K562 (cell line): ENCODE measurements around the gene MARVELD1. TPM values are rescaled to one million over a fixed set of nuclear protein-coding genes. Genes with fewer than 3 reads are reported as not detected.

Experiments used
- ATAC-seq: fragments of 200-7000 bp; cut with Tn5 transposase; 3 replicates; pipeline ENCODE4 v1.9.1; 2020; ENCODE audit warnings: moderate library complexity
- BruUV-seq: library from RNA; stranded (reverse); fragments of 400-500 nt; replicated peaks from 2 replicates; lab custom pipeline; 2021; lab: Mats Ljungman, UMichigan
- CTCF ChIA-PET: fragments of 300-600 bp; formaldehyde crosslinking; extraction: SDS; loops from one replicate; lab custom pipeline; 2021; ENCODE audit warnings: low intra/inter-chr PET ratio; lab: Yijun Ruan, JAX
- POLR2A ChIA-PET: fragments of 300-600, 350-650 bp; sonication (Branson Sonifier 250); formaldehyde crosslinking; extraction: SDS; loops from one replicate; lab custom pipeline; 2021; ENCODE audit warnings: antibody characterized with exemption, inconsistent platforms; lab: Yijun Ruan, JAX
- DNase-seq, 4 experiments: peaks; one replicate each; pipeline versions ENCODE4 v3.0.0 to v3.0.0-alpha.2; 2011 to 2018; ENCODE audit warnings: low spot score in 3 of 4, mixed read lengths in 3 of 4; ENCODE audit errors: extremely low read depth in 1 of 4
- FAIRE-seq: peaks from 2 replicates; lab custom pipeline; 2011; peaks lifted over from hg19 to GRCh38; lab: Jason Lieb, UNC
- H2AFZ ChIP-seq: 2 replicates; pipeline ENCODE4 v1.6.0; 2011; ENCODE audit warnings: low read depth, low read length, control low read depth, inconsistent platforms
- H3K27ac ChIP-seq: fragments of 200-600 bp; 3 replicates; pipeline ENCODE4 v1.8.0; 2011; ENCODE audit warnings: low read depth, mild to moderate bottlenecking, control low read depth, inconsistent platforms, low read length, moderate library complexity, mixed read lengths; ENCODE audit errors: extremely low read depth
- H3K27me3 ChIP-seq, 2 experiments: fragments of 300-600 bp in 1 of 2; 2 replicates in 1 of 2; 3 replicates in 1 of 2; pipeline versions ENCODE4 v1.6.0 to v1.8.0; 2011; ENCODE audit warnings: inconsistent platforms in 2 of 2, low read length in 2 of 2, mild to moderate bottlenecking in 1 of 2, mixed read lengths in 1 of 2, moderate library complexity in 1 of 2; ENCODE audit not compliant: control insufficient read depth in 2 of 2, insufficient read depth in 2 of 2
- H3K36me3 ChIP-seq: fragments of 300-600 bp; 3 replicates; pipeline ENCODE4 v1.8.0; 2011; ENCODE audit warnings: mild to moderate bottlenecking, low read length, inconsistent platforms; ENCODE audit not compliant: control insufficient read depth, insufficient read depth
- H3K4me1 ChIP-seq, 2 experiments: fragments of 200-600 bp in 1 of 2; replicated peaks in 1 of 2; 2 replicates in 1 of 2; 3 replicates in 1 of 2; pipeline versions ENCODE4 v1.5.1 to v1.8.0; 2011; ENCODE audit warnings: inconsistent platforms in 2 of 2, low read length in 2 of 2, mild to moderate bottlenecking in 1 of 2, mixed read lengths in 1 of 2, moderate library complexity in 1 of 2; ENCODE audit not compliant: control insufficient read depth in 2 of 2, insufficient read depth in 2 of 2
- H3K4me2 ChIP-seq: 2 replicates; pipeline ENCODE4 v1.6.1; 2011; ENCODE audit warnings: low read length, control low read depth, inconsistent platforms, mixed read lengths; ENCODE audit not compliant: insufficient read depth
- H3K4me3 ChIP-seq: fragments of 200-600 bp; sonication (generic), shearing (Covaris generic); 2 replicates; pipeline ENCODE4 v1.5.1; 2016; ENCODE audit warnings: control low read depth, inconsistent platforms
- H3K79me2 ChIP-seq: fragments of 200-600 bp; 3 replicates; pipeline ENCODE4 v1.8.0; 2011; ENCODE audit warnings: low read length, inconsistent platforms; ENCODE audit not compliant: control insufficient read depth, insufficient read depth
- H3K9ac ChIP-seq, 2 experiments: 2 replicates each; pipeline versions ENCODE4 v1.6.0 to v1.6.1; 2011; ENCODE audit warnings: low read depth in 2 of 2, low read length in 2 of 2, control low read depth in 1 of 2, inconsistent platforms in 1 of 2, mild to moderate bottlenecking in 1 of 2, mixed read lengths in 1 of 2; ENCODE audit not compliant: insufficient read depth in 1 of 2
- H3K9me1 ChIP-seq: one replicate; pipeline ENCODE4 v1.6.0; 2011; ENCODE audit warnings: inconsistent platforms, mild to moderate bottlenecking, low read length, moderate library complexity; ENCODE audit not compliant: control insufficient read depth, insufficient read depth
- H3K9me3 ChIP-seq: replicated peaks from 2 replicates; pipeline ENCODE4 v1.5.1; 2011; ENCODE audit warnings: low read depth, low read length, inconsistent platforms; ENCODE audit not compliant: control insufficient read depth, insufficient read depth
- H4K20me1 ChIP-seq: replicated peaks from 2 replicates; pipeline ENCODE4 v1.6.1; 2011; ENCODE audit warnings: low read length, inconsistent platforms, mixed read lengths; ENCODE audit not compliant: control insufficient read depth, insufficient read depth
- ARID2 ChIP-seq: fragments of 450-650 bp; IDR thresholded peaks from 2 replicates; pipeline ENCODE4 v1.6.1; 2017; ENCODE audit warnings: antibody characterized with exemption, mild to moderate bottlenecking
- ATF4 ChIP-seq: fragments of 450-650 bp; formaldehyde crosslinking; IDR thresholded peaks from 2 replicates; pipeline ENCODE4 v1.4.0; 2022; ENCODE audit warnings: mild to moderate bottlenecking, moderate library complexity
- BCOR ChIP-seq: fragments of 450-650 bp; IDR thresholded peaks from 2 replicates; pipeline ENCODE4 v1.6.1; 2016
- E2F5 ChIP-seq: sonication (generic); formaldehyde crosslinking; IDR thresholded peaks from 2 replicates; pipeline ENCODE4 v1.8.0; 2022; ENCODE audit warnings: mild to moderate bottlenecking, missing genetic modification reagents
- KDM4B ChIP-seq, 2 experiments: fragments of 450-650 bp in 1 of 2; sonication (generic) in 1 of 2; IDR thresholded peaks; 2 replicates each; pipeline ENCODE4 v1.6.1; 2016 to 2017; ENCODE audit warnings: borderline replicate concordance in 2 of 2, antibody characterized with exemption in 1 of 2, low read depth in 1 of 2, mild to moderate bottlenecking in 1 of 2
- MYNN ChIP-seq, 2 experiments: sonication (generic); formaldehyde crosslinking in 1 of 2; IDR thresholded peaks; 2 replicates each; pipeline versions ENCODE4 v1.5.0 to v1.6.1; 2016 to 2020; ENCODE audit warnings: antibody characterized with exemption in 1 of 2, missing genetic modification reagents in 1 of 2
- NELFE ChIP-seq: IDR thresholded peaks from 2 replicates; pipeline ENCODE4 v1.6.1; 2011; ENCODE audit warnings: mild to moderate bottlenecking; ENCODE audit not compliant: insufficient read depth, insufficient read length
- NR2C2 ChIP-seq, 2 experiments: fragments of 200-800 bp in 1 of 2; sonication (Bioruptor generic) in 1 of 2; sonication (generic) in 1 of 2; formaldehyde crosslinking in 1 of 2; IDR thresholded peaks; 2 replicates each; pipeline versions ENCODE4 v1.6.1 to v1.8.0; 2016 to 2022; ENCODE audit warnings: mild to moderate bottlenecking in 1 of 2, missing compliant biosample characterization in 1 of 2, missing genetic modification characterization in 1 of 2, missing genetic modification reagents in 1 of 2
- PML ChIP-seq: IDR thresholded peaks from 2 replicates; pipeline ENCODE4 v1.6.1; 2012; ENCODE audit warnings: low read length, inconsistent platforms
- POU5F1 ChIP-seq: fragments of 150-350 bp; IDR thresholded peaks from 2 replicates; pipeline ENCODE4 v1.6.1; 2014; ENCODE audit warnings: borderline replicate concordance, low read length, low read depth, mild to moderate bottlenecking; ENCODE audit not compliant: partially characterized antibody
- YY1 ChIP-seq, 3 experiments: IDR thresholded peaks; 2 replicates each; pipeline ENCODE4 v1.6.1; 2011; ENCODE audit warnings: low read length in 2 of 3, mild to moderate bottlenecking in 2 of 3, moderate library complexity in 2 of 3, borderline replicate concordance in 1 of 3, control low read depth in 1 of 3, low read depth in 1 of 3; ENCODE audit not compliant: insufficient read depth in 3 of 3, insufficient replicate concordance in 2 of 3, control insufficient read depth in 1 of 3, insufficient read length in 1 of 3; ENCODE audit errors: extremely low read depth in 1 of 3
- ZBTB49 ChIP-seq: sonication (generic); formaldehyde crosslinking; IDR thresholded peaks from 2 replicates; pipeline ENCODE4 v1.8.0; 2022; ENCODE audit warnings: missing genetic modification reagents, mild to moderate bottlenecking, borderline replicate concordance
- ZBTB5 ChIP-seq: fragments of 450-650 bp; IDR thresholded peaks from 2 replicates; pipeline ENCODE4 v1.6.1; 2017; ENCODE audit warnings: antibody characterized with exemption
- ZNF165 ChIP-seq: fragments of 250-450 bp; sonication (Bioruptor Pico); IDR thresholded peaks from 2 replicates; pipeline ENCODE4 v1.4.0; 2020; ENCODE audit warnings: borderline replicate concordance
- ZNF668 ChIP-seq: fragments of 250-450 bp; sonication (Bioruptor Pico); IDR thresholded peaks from 2 replicates; pipeline ENCODE4 v1.8.0; 2022; ENCODE audit warnings: mild to moderate bottlenecking, inconsistent platforms
- WGBS: fragments of 100-300 bp; shearing (Covaris generic); methylation state at CpG from one replicate; pipeline ENCODE4 v1.1.6; 2016; ENCODE audit warnings: low coverage, mixed read lengths; ENCODE audit not compliant: insufficient coverage; ENCODE audit errors: missing lambda C conversion rate; 5-methylcytosine and 5-hydroxymethylcytosine counted together
- in situ Hi-C: fragments of 300-500 bp; cut with MboI; formaldehyde crosslinking; loops from 4 replicates; pipeline ENCODE4 v1.15.0; 2018; ENCODE audit warnings: inconsistent platforms, mixed read lengths
- intact Hi-C: fragments of 100-400 bp; cut with micrococcal nuclease; formaldehyde crosslinking; loops from 2 replicates; pipeline ENCODE4 v1.14.2; 2022
- polyA plus RNA-seq, 8 experiments: library from polyadenylated mRNA; depleted of rRNA in 4 of 8; stranded (reverse) in 5 of 8; unstranded in 3 of 8; fragments of >200 nt; fragmentation: Nextera tagmentation in 2 of 8; fragmentation: Illumina TruSeq in 1 of 8; extraction: Ambion mirVana in 2 of 8; extraction: Trizol in 1 of 8; gene quantifications; 2 replicates each; pipeline versions ENCODE4 v1.2.1 to v1.2.3, GENCODE V29; 2011 to 2014; ENCODE audit warnings: inconsistent platforms in 1 of 8, missing spikeins in 1 of 8
- total RNA-seq, 7 experiments: library from RNA; depleted of rRNA in 6 of 7; stranded (reverse); fragments of >200 nt in 6 of 7; fragmentation: Illumina TruSeq in 2 of 7; extraction: Trizol in 2 of 7; gene quantifications; 2 replicates each; pipeline versions ENCODE4 v1.2.1 to v1.2.3, GENCODE V29; 2011 to 2021; ENCODE audit warnings: low replicate concordance in 1 of 7

Gene MARVELD1
- total and polyA plus RNA-seq, 9 of the 15 experiments (the other 6 are each of a cell fraction or from before 2014, with no cell fraction given) = 2.7 to 12.5 (median 5.3) TPM

GRCh38 chr10:97747573-97747972 is 34.0 kb downstream of the MARVELD1 start:
- H3K27ac ChIP-seq = no peak overlapping the region
- no TSS peak for BruUV-seq
- H3K27me3 ChIP-seq = no peaks in the 10 kb centered on the region
- POLR2A ChIA-PET = no interaction called here
- H3K4me3 ChIP-seq = no peak overlapping the region
- peaks cover 20% of the 10 kb centered on the region; the same call in 2 of the 3 replicates for H3K79me2 ChIP-seq
- in situ Hi-C loops (no loop called here), intact Hi-C loops (no loop called here)
- DNase-seq = no peak
- H2AFZ ChIP-seq = no peak overlapping the region
- H4K20me1 ChIP-seq = no peaks in the 10 kb centered on the region
- no peaks in the 10 kb centered on the region for H3K9me3 ChIP-seq
- ATAC-seq = no peak
- 53% methylated on average over 1 of the region's 1 CpG for WGBS
- CTCF ChIA-PET = no interaction called here
- no peak for FAIRE-seq
- no peaks in the 10 kb centered on the region for H3K9me1 ChIP-seq
- peaks cover 16 to 22% of the 10 kb centered on the region in 2 experiments for H3K4me1 ChIP-seq
- H3K36me3 ChIP-seq = peaks cover 92% of the 10 kb centered on the region; the same call in 2 of the 3 replicates
- no peak overlapping the region for H3K4me2 ChIP-seq
- no peak overlapping the region for H3K9ac ChIP-seq
- TF ChIP-seq ZNF668 (CRISPR knock-in tag) (no peak), YY1 (IDR thresholded peaks at IDR 0.05; ENCODE audit: borderline replicate concordance in 1 of 3, control insufficient read depth in 1 of 3, extremely low read depth in 1 of 3, insufficient read depth in 3 of 3, insufficient read length in 1 of 3, insufficient replicate concordance in 2 of 3, low read depth in 1 of 3, low read length in 2 of 3) (no peak), E2F5 (CRISPR knock-in tag) (no peak), PML (no peak), ARID2 (no peak), ZBTB49 (CRISPR knock-in tag) (no peak), POU5F1 (no peak), MYNN (IDR thresholded peaks at IDR 0.05) (no peak), MYNN (CRISPR knock-in tag; IDR thresholded peaks at IDR 0.05) (no peak), NELFE (no peak), NR2C2 (CRISPR knock-in tag; IDR thresholded peaks at IDR 0.05) (no peak), NR2C2 (tag; IDR thresholded peaks at IDR 0.05) (no peak), ZNF165 (CRISPR knock-in tag) (no peak), KDM4B (IDR thresholded peaks at IDR 0.05; ENCODE audit: borderline replicate concordance in 2 of 2, low read depth in 1 of 2) (no peak), ZBTB5 (no peak), BCOR (no peak), ATF4 (CRISPR knock-in tag) (no peak)
